ENCODE results near the gene SDF4.

DNA sequence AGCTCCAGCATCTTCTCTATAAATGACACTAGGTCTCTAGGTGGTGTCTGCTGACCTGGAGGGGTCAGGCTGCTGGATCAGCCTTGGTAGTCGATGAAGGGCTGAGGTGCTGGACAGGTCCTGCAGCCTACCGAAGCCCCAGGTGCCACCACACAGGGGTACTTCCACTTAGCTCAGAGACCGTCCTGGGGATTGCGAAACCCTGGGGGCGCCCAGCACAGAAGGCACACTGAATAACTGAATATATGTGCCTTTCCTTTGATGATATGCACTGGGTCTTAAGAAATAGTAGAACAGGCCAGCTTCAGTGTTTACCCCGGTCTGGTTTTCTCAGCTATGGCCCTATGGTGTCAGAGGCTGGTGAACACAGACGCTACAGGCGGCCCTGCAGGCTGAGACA lies 31.0 kb upstream of the SDF4 start:
- TF ChIP-seq EZH2phosphoT487 (IDR thresholded peaks at IDR 0.05; ENCODE audit: insufficient read depth, low read depth) (no peak), EZH2 (IDR thresholded peaks at IDR 0.05; ENCODE audit: insufficient read depth, poor library complexity, severe bottlenecking) (no peak)

Data from GM23248 (cell line).